NCI-H2196 (cell line): Measurements from ENCODE around the gene L3MBTL3.

Experiments used
- DNase-seq: peaks from one replicate; lab custom pipeline; 2025; ENCODE audit not compliant: unreplicated experiment; lab: John Stamatoyannopoulos, UW

The L3MBTL3 gene

DNA sequence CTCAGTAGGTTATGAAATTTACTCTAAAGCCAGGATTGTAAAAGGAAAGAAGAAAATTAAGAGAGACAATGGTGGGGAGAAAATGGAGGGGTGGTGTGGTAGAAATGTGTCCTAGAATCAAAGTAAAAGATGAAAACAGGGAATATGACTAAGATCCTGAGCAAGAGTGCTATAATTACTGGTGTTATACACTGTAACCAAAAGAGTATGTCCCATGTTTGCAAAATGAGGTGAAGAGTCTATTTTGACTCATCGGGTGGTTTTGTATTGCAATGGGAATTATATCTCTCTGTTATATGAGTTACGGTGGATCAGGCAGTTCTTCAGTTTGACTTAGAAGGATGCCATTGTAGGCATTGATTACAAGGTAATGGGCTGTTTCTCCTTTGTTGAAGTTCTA is 8.5 kb downstream of the L3MBTL3 start:
- DNase-seq = no peak

DNA sequence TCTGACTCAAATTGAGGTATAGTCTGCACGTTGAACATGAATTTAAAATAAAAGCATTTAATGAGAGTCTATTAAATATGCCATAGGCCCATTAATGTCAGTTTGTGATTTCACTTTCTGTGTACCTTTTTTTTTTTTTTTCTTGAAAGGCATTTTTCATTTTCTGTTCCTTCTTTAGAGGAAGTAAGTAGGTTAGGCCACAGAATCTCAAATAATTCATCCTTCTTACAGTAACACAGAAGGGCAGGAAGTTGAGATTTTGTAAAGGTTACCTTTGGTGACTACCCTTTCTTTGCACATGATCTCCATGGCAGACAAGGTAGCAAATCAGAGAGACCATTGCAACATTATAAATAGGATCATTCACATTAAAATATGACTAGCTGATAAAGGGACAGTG is 9.6 kb downstream of the L3MBTL3 start:
- no peak for DNase-seq

DNA sequence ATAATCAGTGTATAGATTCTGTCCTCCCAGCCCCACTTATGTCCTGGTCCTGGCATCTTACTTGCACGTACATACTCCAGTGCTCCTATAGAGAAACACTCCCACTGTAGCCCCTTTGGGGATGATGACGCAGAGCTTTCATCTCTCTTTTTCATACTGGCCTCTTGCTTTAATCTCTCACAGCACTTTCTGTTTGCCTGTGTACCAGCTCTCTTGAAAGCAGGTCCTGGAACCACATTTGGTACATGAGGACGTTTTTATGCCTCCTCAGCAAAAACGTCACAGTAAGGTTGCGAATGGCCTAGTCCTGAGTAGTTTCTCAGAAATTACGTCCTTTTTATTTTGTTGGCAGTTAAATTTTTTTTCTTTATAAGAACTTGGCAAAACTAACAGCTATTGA is 10.8 kb downstream of the L3MBTL3 start:
- no peak for DNase-seq

DNA sequence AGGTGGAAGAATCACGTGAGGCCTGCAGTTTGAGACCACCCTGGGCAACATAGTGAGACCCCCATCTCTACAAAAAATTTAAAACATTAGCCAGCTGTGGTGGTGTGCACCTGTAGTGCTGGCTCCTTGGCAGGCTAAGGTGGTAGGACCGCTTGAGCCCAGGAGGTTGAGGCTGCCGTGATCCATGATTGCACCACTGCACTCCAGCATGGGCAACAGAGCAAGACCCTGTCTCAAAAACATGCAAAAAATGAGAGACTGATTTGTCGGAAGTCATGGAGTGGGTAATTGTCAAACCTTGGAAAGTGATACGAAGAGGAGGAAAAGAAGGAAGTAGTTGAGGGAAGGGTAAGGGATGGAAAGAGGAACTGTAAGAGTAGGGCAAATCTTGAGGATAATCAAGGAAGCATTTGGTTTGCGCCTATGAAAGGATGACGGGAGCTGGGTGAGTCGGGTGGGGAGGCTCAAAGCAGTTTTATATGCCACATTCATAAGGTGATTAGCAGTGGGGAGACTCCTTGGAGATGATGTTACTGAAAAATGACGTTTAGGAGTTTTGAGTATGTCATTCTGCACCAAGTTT is 14.5 kb downstream of the L3MBTL3 start:
- DNase-seq = no peak

DNA sequence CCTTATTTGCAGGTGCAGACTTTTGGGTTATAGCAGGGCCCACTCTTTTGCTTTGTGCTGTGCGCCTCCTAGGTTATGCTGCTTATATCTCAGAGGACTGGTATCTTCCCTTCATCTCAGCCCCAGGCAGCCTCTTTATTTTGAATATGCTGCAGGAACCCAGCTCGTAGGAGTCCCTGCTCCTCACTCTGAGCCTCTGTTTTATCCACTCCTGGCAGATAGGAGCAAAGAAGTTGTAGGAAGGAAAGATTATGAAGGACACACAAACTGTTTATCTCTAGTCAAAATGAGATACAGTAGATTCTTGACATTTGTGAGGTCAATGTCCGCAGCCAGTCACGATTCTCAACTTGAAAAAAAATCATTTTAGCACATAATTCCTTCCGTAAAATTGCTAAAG is 15.6 kb downstream of the L3MBTL3 start:
- DNase-seq = no peak

DNA sequence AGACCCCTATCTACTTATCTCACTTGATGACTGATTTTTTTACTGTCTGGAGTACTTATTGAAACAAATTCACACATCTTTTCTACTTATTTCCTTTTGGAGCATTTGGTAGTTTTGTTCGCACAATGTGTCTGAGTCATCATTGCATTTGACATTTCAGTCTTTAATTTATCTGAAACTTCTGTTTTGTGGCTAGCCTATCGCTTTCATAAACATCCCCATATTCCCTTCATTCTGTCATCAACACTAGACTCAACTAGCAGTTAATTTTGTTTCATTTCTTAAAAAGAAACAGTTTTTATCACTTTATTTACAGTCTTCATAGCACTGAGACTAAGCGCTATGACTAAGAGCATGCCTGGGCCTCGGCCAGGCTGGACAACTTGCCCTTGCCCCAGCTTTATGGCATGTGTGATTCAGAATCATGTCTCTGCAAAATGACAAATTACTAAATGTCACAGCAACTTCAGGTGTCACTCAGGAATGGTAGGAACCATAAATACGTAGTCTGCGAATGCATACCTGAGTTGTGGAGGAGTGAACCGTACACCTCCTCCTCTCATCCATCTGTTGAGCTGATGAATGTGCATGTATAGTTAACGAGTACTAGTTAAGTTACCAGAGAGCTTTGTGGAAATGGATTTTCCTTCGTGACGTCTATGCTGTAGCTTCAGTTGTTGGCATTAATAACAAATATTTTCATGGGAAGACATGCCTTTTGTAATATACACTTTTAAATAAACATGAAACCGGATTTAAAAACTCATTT is 16.2 kb downstream of the L3MBTL3 start:
- no peak for DNase-seq

DNA sequence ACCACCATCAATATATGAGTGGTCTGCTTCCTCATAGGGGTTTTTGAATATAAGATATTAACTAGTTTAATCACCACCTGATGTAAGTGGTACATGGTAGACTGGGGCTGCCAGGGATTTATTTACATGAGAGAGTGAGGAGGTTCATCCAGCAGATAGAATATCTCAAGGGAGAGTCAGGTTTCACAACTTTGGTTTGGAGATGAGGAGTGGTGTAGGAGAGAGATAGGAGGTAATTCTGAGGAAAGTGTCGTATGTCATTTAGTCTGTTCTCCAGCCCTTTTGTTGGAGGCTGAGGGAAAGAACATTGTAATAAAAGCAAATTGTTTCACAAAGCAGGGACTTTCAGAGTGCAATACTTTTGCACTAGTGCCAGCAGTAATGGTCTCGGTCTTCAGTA is 16.8 kb downstream of the L3MBTL3 start:
- DNase-seq = no peak

DNA sequence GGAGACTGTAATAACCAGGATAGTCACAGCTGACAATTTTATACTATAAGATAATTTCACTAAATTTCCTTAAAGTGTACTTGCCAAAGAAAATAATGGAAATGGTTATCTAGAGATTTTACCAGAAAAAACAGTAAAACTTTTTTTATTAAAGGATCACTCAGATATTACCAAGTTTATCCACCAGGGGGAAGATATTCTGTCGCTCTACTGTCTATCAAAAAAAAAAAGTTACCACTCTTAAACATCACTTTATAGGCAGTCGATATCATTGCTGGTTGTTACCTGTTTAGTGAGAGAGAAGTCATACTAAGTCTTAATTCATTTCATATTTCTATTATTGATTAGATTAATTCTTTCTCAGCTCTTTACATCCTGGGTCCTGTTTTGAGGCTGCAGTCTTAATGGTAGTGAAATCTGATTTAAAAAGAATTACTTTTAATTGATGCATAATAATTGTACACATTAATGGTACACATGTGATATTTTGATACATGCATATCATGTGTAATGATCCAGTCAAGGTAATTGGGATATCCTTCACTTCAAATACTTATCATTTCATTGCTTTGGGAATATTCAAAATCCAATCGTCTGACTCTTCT is 18.9 kb downstream of the L3MBTL3 start:
- DNase-seq = no peak

DNA sequence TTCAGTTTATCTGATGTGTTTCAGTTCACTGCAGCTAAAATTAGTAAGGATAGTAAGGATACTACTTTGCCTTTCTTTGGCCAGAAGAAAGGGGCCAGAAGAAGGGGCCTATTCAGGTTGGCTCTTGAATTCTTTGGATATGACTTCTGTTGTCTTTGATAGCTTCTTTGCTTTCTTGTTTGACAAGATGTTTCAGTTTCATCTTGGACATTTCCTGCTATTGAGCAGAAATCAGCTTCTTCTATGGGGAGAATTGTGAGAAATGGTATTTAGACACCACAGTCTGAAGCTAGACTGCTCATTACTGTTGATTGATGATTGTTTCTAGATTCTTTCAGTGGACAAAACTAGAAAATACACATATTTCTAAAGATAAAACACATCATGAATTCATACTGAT is 23.2 kb downstream of the L3MBTL3 start:
- DNase-seq = no peak

DNA sequence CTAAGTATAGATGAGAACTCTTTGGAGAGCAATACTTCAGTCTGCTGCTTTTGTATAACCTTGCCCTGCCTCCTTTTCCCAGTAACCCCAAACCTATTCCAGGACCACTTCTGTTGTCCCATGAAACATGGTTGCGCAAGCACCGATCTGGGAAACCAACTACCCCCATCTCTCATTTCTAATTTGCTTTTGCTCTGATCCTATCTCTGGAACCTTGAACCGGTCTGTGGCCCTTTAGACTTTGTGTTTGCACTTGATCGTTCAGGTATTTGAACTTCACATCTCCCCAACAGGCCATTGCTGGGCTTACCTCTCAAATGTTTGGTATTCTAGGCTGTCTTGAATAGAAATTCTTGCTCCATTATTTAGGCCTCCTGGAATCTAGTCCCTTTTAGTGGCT is 25.0 kb downstream of the L3MBTL3 start:
- no peak for DNase-seq

DNA sequence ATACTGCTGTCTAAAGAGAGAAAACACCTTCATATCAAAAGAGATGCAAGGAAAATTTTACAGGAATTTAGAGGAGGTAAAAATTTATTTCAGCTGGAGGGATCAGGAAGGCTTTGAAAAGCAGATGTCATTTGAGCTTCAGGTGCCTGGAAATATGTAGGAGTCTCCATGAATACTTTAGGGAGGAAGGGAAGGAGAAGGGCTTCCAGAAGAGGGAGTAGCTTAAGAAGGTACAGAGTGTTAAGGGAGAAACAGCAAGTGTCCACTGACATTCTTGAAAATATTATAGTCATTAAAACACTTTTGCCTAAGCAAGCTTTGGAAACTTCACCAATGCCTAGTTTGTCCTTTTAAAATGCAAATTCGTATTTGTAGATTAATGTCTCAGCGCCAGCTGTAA is 27.2 kb downstream of the L3MBTL3 start:
- no peak for DNase-seq

DNA sequence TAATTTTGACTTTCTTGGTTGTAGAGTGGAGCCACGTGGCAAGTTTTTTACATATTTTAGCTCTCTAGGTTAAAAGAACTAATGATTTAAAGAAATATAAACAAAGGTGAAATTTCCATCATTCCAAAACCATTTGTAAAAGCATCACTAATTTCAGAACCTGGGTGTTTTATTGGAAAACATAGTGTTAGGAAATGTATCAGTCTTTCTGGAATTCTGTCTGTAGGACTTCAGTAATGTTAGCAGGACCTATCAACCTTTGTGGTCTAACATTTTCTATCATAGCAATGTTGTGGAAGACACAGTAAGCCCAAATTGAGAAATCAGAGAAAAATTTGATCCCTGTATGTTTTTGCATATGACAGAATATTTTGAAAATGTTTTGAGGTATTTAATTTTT is 28.3 kb downstream of the L3MBTL3 start:
- no peak for DNase-seq

DNA sequence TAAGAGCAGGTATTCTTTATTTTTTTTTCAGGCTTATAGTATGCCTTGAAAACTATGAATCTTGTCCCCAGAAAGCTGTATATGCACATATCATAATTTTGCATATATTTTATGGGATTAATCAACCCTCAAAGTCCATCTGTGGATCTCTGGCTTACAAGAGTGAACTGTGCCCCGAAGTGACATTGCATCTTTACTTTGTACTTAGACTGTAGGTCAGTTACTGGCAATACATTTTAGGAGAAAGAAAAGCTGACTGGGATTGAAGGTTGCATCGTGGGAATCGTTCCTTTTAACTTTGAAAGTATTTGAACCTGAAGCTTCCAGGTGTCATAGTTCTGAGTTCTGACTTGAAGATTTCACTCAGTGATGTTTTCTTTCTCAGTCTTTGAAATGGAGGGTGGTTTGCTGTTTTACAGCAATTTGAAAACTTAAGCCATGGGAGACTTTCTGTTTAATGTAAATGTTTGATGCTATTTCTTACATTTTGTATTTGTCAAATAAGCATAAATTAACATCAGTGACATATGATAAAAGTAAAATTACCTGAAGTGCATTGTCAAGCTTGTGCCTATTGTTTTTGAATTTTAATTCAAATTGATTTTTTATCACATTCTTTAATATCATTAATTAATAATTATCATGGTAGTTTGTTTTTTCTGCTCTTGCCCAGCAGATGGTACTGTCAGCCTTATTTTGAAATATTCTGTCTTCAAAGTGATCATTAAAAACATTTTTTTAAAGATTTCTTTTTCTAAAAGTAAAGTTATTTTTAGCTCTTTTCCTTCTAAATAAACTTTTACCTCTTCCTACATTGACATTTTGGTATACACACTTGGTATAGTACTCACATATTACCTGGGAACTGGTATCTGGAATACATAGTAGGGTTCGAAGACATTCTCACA is 29.0 kb downstream of the L3MBTL3 start:
- DNase-seq = no peak

DNA sequence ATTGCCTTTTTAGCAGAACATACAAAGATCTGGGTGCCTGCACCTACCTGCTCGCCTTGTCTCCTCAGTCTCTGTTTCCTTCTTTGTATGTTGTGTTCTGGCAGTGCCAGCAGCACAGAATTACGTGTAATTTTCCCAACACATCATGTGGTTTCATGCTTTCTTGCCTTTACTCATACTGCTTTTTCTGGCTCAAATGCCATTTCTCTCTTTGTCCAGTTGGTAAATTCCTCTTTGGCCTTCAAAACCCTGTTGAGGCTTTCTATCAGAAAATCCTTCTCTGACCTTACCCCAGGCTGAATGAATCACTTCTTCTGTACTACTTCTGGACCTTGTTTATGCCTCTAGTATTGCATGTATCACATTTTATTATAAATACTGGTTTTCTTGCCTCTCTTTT is 31.8 kb downstream of the L3MBTL3 start:
- DNase-seq = no peak

DNA sequence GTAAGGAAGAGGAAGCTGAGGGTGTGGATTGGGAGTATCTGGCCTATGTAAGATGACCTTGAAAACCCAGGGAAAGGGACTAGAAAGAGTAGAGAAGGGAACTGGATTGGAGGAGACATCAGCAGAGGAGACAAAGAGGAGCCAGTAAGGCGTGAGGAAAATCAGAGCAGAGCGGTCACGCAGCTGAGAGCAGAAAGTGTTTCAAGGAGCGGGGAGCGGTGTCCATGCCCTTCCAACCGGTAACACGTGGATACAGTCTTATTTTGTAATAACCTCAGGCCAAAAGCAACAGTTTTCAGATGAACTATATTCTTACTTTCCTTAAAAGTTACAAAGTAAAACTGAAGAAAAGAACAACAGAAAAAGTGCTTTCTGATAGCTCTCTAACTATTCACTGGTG is 36.3 kb downstream of the L3MBTL3 start:
- DNase-seq = no peak

DNA sequence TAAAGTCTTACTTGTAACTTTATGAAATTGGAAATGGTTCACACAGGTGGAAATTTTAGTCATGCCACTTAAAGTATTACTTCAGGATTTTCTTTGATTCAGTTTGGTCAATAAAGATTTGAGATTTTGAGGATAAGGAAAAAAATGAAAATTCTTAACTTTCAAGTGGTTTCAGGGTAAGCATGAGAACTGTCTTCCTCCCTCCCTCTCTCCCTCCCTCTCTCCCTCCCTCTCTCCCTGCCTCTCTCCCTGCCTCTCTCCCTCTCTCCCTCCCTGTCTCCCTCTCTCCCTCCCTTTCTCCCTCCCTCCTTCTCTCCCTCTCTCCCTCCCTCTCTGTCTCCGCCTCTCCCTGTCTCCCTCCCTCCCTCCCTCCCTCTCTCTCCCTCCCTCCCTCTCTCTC is 36.9 kb downstream of the L3MBTL3 start:
- no peak for DNase-seq

DNA sequence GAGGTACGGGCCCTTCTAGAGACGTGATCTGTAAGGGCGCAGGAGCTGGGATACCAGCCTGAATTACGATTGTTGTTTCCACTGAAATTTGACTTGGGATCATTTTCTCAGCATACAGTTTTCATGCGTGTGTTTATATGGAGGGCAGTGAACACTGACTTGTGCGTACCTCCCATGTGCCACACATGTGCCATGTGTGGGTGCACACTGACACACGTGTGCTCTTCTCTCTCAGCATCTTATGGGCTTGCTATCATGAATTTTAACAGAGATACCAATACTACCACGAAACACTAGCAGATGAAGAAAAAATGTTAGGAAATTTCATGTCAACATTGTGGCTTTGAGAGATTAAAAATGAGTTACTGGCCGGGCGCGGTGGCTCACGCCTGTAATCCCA is 39.1 kb downstream of the L3MBTL3 start:
- no peak for DNase-seq

DNA sequence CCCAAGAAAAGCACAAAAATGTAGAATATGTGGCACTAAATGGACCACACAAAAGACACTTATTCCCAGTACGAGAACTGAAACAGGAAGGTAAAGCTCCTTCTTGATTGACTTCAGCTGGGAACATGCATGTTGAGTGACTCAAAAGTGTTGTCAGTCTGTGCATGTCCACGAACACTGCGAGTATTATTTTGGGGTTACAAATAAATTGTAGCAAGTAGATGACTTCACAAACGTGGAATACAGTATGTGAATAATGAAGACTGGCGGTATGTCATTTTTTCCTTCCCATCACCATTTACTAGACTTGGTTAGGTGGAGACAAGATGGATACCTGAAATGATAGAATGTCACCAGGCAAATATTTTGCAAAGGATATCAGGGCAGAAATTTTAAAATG is 45.4 kb downstream of the L3MBTL3 start:
- no peak for DNase-seq

DNA sequence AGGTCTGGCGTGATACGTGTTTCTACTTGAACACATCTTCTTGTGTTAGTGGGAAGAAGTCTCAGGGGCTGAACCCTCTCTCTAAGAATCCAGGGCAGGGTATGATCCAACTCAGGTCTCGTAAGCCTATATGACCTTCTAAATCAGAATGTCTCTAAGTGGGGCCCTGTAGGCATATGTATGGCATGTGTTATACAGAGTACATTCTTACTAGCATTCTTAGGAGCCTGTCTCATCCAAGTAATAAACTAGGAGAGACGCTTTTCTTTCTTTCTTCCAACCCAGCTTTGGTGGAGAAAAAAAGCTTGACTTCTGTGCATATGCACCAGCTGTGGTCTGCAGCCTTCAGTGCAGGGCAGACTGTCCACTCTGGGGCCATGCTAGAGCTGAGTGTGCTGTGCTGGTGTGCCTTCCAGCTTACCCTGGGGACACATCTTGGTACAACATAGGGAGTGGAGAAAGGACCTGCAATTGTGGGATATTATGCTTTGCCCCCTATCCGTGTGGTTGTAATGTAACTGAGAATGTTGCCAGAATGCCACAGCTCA is 47.3 kb downstream of the L3MBTL3 start:
- DNase-seq = no peak

DNA sequence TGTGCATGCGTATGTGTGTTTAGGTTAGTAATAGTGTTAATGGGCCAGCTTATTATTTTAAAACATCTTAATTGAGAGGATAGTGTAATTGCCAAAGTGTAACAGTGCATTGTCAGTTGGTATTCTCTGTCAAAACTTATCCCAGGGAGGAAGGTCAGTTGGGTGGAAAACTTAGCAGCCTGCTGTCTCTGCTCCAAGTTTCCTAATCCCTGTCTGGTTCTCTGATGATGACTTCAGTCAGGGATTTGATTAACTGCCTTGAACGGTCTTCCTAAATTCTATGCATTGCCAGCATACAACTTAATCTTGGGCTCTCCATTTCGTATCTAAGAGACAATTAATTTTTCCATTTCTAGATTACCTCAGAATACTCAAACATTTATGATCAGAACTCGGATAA is 51.1 kb downstream of the L3MBTL3 start:
- DNase-seq = no peak

DNA sequence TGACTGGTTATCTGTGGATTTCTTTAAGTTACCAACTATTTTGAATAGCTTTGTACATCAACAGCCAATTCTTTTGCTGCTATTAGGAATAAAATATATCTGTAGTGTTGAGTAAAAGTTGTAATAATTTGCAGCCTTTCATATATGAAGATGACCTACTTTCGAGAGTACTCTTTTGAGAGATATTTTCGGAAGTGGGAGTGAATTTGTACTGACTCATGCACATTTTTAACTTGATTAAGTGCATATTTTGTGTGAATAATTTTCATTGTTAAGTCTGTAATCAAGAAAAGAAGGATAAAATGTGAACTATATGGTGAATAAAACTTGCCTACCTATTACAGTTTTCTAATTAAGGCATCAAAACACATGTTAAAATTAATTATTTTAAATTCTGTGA is 51.9 kb downstream of the L3MBTL3 start:
- no peak for DNase-seq
